A549 (cell line): ENCODE results near the gene CRB2.

ENCODE experiments used
- CHD4 ChIP-seq: fragments of 200-600 bp; sonication (generic); IDR thresholded peaks from 2 replicates; pipeline ENCODE4 v1.6.1; 2016; ENCODE audit warnings: antibody characterized with exemption, mild to moderate bottlenecking, borderline replicate concordance
- EP300 ChIP-seq, 2 experiments: fragments of >200 bp; sonication (Bioruptor Twin); formaldehyde crosslinking; IDR thresholded peaks; 2 replicates in 1 of 2; 3 replicates in 1 of 2; pipeline ENCODE4 v1.6.1; 2016 to 2017
- HDAC2 ChIP-seq: fragments of 200-600 bp; sonication (generic); IDR thresholded peaks from 2 replicates; pipeline ENCODE4 v1.6.1; 2016
- HEYL ChIP-seq: fragments of 250-450 bp; sonication (Bioruptor Pico); IDR thresholded peaks from 2 replicates; pipeline ENCODE4 v1.8.0; 2021; ENCODE audit warnings: mild to moderate bottlenecking, moderate library complexity
- HOXB13 ChIP-seq: fragments of 250-450 bp; sonication (Bioruptor Pico); IDR thresholded peaks from 2 replicates; pipeline ENCODE4 v1.5.0; 2020; ENCODE audit warnings: low read depth, mild to moderate bottlenecking, moderate library complexity
- KDM5A ChIP-seq: fragments of 200-600 bp; sonication (generic); IDR thresholded peaks from 2 replicates; pipeline ENCODE4 v1.6.1; 2016; ENCODE audit warnings: antibody characterized with exemption, mild to moderate bottlenecking
- NPAS2 ChIP-seq: fragments of 250-450 bp; sonication (Bioruptor Pico); IDR thresholded peaks from 2 replicates; pipeline ENCODE4 v1.8.0; 2022; ENCODE audit warnings: mild to moderate bottlenecking, moderate library complexity, borderline replicate concordance
- POLR2A ChIP-seq: IDR thresholded peaks from 2 replicates; pipeline ENCODE4 v1.6.1; 2012; ENCODE audit warnings: mild to moderate bottlenecking, low read length
- SMC3 ChIP-seq: fragments of >200 bp; sonication (Bioruptor Twin); formaldehyde crosslinking; IDR thresholded peaks from 3 replicates; pipeline ENCODE4 v1.6.1; 2018; ENCODE audit warnings: inconsistent platforms
- TF ChIP-seq, protein P1 (sequence below): IDR thresholded peaks from 2 replicates; pipeline ENCODE4 v1.6.1; 2012
- TF ChIP-seq, protein P2 (sequence below): fragments of >200 bp; sonication (Bioruptor Twin); formaldehyde crosslinking; IDR thresholded peaks from 3 replicates; pipeline ENCODE4 v1.5.1; 2016
- TF ChIP-seq, protein P3 (sequence below): fragments of 450-650 bp; IDR thresholded peaks from 2 replicates; pipeline ENCODE4 v1.6.1; 2014; ENCODE audit warnings: antibody characterized with exemption
- TF ChIP-seq, protein P4 (sequence below): fragments of 200-600 bp; sonication (generic); IDR thresholded peaks from 2 replicates; pipeline ENCODE4 v1.6.1; 2016; ENCODE audit warnings: antibody characterized with exemption, mild to moderate bottlenecking, moderate library complexity

DNA sequence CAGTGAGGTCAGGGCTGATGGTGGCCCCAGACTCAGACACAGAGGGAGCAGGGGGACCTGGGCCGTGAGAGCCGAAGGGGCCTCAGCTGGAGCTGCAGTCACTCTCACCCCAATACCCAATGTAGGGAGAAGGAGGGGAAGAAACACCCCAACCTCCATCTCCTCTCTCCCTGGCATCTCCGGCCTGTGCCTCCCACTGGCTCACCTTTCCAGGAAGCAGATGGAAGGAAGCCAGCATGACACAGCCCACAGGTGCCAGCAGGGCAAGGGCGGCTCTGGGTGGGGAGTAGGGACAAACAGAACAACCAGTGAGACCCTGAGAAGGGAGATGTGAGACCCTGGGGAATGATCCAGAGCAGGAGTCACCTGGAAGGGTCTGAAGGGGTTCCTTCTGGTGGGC lies 3.0 kb upstream of the CRB2 start:
- TF ChIP-seq, protein P1, sequence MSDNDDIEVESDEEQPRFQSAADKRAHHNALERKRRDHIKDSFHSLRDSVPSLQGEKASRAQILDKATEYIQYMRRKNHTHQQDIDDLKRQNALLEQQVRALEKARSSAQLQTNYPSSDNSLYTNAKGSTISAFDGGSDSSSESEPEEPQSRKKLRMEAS = no peak
- TF ChIP-seq, protein P2, sequence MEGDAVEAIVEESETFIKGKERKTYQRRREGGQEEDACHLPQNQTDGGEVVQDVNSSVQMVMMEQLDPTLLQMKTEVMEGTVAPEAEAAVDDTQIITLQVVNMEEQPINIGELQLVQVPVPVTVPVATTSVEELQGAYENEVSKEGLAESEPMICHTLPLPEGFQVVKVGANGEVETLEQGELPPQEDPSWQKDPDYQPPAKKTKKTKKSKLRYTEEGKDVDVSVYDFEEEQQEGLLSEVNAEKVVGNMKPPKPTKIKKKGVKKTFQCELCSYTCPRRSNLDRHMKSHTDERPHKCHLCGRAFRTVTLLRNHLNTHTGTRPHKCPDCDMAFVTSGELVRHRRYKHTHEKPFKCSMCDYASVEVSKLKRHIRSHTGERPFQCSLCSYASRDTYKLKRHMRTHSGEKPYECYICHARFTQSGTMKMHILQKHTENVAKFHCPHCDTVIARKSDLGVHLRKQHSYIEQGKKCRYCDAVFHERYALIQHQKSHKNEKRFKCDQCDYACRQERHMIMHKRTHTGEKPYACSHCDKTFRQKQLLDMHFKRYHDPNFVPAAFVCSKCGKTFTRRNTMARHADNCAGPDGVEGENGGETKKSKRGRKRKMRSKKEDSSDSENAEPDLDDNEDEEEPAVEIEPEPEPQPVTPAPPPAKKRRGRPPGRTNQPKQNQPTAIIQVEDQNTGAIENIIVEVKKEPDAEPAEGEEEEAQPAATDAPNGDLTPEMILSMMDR = no peak
- TF ChIP-seq POLR2A (no peak), KDM5A (no peak), HOXB13 (CRISPR knock-in tag) (no peak), NPAS2 (CRISPR knock-in tag) (no peak), HEYL (CRISPR knock-in tag) (no peak), HDAC2 (no peak), EP300 (IDR thresholded peaks at IDR 0.05) (no peak), CHD4 (no peak), SMC3 (no peak)
- TF ChIP-seq, protein P3, sequence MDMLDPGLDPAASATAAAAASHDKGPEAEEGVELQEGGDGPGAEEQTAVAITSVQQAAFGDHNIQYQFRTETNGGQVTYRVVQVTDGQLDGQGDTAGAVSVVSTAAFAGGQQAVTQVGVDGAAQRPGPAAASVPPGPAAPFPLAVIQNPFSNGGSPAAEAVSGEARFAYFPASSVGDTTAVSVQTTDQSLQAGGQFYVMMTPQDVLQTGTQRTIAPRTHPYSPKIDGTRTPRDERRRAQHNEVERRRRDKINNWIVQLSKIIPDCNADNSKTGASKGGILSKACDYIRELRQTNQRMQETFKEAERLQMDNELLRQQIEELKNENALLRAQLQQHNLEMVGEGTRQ = no peak
- TF ChIP-seq, protein P4, sequence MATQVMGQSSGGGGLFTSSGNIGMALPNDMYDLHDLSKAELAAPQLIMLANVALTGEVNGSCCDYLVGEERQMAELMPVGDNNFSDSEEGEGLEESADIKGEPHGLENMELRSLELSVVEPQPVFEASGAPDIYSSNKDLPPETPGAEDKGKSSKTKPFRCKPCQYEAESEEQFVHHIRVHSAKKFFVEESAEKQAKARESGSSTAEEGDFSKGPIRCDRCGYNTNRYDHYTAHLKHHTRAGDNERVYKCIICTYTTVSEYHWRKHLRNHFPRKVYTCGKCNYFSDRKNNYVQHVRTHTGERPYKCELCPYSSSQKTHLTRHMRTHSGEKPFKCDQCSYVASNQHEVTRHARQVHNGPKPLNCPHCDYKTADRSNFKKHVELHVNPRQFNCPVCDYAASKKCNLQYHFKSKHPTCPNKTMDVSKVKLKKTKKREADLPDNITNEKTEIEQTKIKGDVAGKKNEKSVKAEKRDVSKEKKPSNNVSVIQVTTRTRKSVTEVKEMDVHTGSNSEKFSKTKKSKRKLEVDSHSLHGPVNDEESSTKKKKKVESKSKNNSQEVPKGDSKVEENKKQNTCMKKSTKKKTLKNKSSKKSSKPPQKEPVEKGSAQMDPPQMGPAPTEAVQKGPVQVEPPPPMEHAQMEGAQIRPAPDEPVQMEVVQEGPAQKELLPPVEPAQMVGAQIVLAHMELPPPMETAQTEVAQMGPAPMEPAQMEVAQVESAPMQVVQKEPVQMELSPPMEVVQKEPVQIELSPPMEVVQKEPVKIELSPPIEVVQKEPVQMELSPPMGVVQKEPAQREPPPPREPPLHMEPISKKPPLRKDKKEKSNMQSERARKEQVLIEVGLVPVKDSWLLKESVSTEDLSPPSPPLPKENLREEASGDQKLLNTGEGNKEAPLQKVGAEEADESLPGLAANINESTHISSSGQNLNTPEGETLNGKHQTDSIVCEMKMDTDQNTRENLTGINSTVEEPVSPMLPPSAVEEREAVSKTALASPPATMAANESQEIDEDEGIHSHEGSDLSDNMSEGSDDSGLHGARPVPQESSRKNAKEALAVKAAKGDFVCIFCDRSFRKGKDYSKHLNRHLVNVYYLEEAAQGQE = no peak
